B cell (primary cell): ENCODE results near the gene SLC30A3. TPM values are rescaled to one million over a fixed set of nuclear protein-coding genes. Genes with fewer than 3 reads are reported as not detected.
A peak's percentile ranks its signal among the peaks of the same experiment; 100 is the strongest.

ENCODE experiments used
- ATAC-seq: fragments of 200-7000 bp; cut with Tn5 transposase; one replicate; pipeline ENCODE4 v1.10.0; 2021; ENCODE audit warnings: low read depth, mild to moderate bottlenecking, moderate number of reproducible peaks, moderate library complexity
- CTCF ChIA-PET: fragments of 350-600 bp; sonication (Branson Sonifier 250); formaldehyde crosslinking; loops from one replicate; lab custom pipeline; 2021; ENCODE audit warnings: antibody characterized with exemption, inconsistent platforms; lab: Charles Lee
- POLR2A ChIA-PET: fragments of 350-600 bp; sonication (Branson Sonifier 250); formaldehyde crosslinking; loops from one replicate; lab custom pipeline; 2021; ENCODE audit warnings: antibody characterized with exemption; lab: Charles Lee
- DNase-seq: peaks from one replicate; pipeline ENCODE4 v3.0.0; 2013
- H2AFZ ChIP-seq: 2 replicates; pipeline ENCODE4 v1.6.1; 2012; ENCODE audit warnings: mild to moderate bottlenecking, low read depth, low read length; ENCODE audit not compliant: insufficient read depth, poor library complexity, severe bottlenecking
- H3K27ac ChIP-seq, 2 donors: 1 replicate in 1 of 2; 2 replicates in 1 of 2; pipeline ENCODE4 v1.5.1; 2012 to 2013; ENCODE audit warnings: low read length in 2 of 2, mild to moderate bottlenecking in 2 of 2, moderate library complexity in 1 of 2
- H3K27me3 ChIP-seq, 4 experiments: fragments of 200-600 bp in 1 of 4; sonication (generic) in 1 of 4; replicated peaks in 1 of 4; 1 replicate in 2 of 4; 2 replicates in 2 of 4; pipeline versions ENCODE4 v1.6.1 to v1.7.0; 2013 to 2016; ENCODE audit warnings: low read length in 3 of 4, mild to moderate bottlenecking in 2 of 4, mixed read lengths in 1 of 4, moderate library complexity in 1 of 4; ENCODE audit not compliant: insufficient read depth in 4 of 4, control insufficient read depth in 3 of 4; ENCODE audit errors: control extremely low read depth in 1 of 4
- H3K36me3 ChIP-seq, 2 experiments: replicated peaks in 1 of 2; 1 replicate in 1 of 2; 2 replicates in 1 of 2; pipeline versions ENCODE4 v1.6.1 to v1.7.1; 2013; ENCODE audit warnings: low read length in 1 of 2; ENCODE audit not compliant: insufficient read depth in 2 of 2, control insufficient read depth in 1 of 2; ENCODE audit errors: control extremely low read depth in 1 of 2, extremely low read depth in 1 of 2
- H3K4me1 ChIP-seq, 2 donors: fragments of 200-600 bp in 1 of 2; sonication (generic) in 1 of 2; 1 replicate in 1 of 2; 2 replicates in 1 of 2; pipeline versions ENCODE4 v1.5.1 to v1.6.1; 2013 to 2017; ENCODE audit warnings: low read length in 2 of 2; ENCODE audit not compliant: control insufficient read depth in 2 of 2, insufficient read depth in 2 of 2
- H3K4me2 ChIP-seq: replicated peaks from 2 replicates; pipeline ENCODE3; 2012; ENCODE audit warnings: mild to moderate bottlenecking, low read depth, low read length; ENCODE audit not compliant: poor library complexity, severe bottlenecking
- H3K4me3 ChIP-seq, 5 experiments: fragments of 200-600 bp in 1 of 5; sonication (generic) in 1 of 5; 1 replicate in 3 of 5; 2 replicates in 2 of 5; pipeline versions ENCODE4 v1.5.1 to v1.7.0; 2011 to 2016; ENCODE audit warnings: low read length in 4 of 5, mild to moderate bottlenecking in 4 of 5, low read depth in 2 of 5, control low read depth in 1 of 5, moderate library complexity in 1 of 5; ENCODE audit not compliant: insufficient read depth in 1 of 5; ENCODE audit errors: control extremely low read depth in 1 of 5, extremely low read depth in 1 of 5
- H3K79me2 ChIP-seq: fragments of 200-600 bp; sonication (generic); one replicate; pipeline ENCODE4 v1.6.0; 2016; ENCODE audit warnings: low read length; ENCODE audit not compliant: control insufficient read depth, insufficient read depth
- H3K9ac ChIP-seq: fragments of 200-600 bp; sonication (generic); 2 replicates; pipeline ENCODE4 v1.6.1; 2017; ENCODE audit warnings: mild to moderate bottlenecking, low read length, moderate library complexity
- H3K9me3 ChIP-seq, 3 donors: one replicate each; pipeline versions ENCODE4 v1.6.1 to v1.7.1; 2013; ENCODE audit warnings: low read length in 2 of 3; ENCODE audit not compliant: control insufficient read depth in 2 of 3, insufficient read depth in 1 of 3; ENCODE audit errors: control extremely low read depth in 1 of 3
- H4K20me1 ChIP-seq: 2 replicates; pipeline ENCODE4 v1.6.0; 2012; ENCODE audit warnings: mild to moderate bottlenecking, low read length; ENCODE audit not compliant: insufficient read depth, control insufficient read depth, poor library complexity, severe bottlenecking
- H3K27ac Mint-ChIP-seq: one replicate; pipeline ENCODE4 v1.8.0; 2021; ENCODE audit warnings: mixed read lengths
- H3K27me3 Mint-ChIP-seq: one replicate; pipeline ENCODE4 v1.8.0; 2021; ENCODE audit warnings: mixed read lengths
- H3K4me1 Mint-ChIP-seq: one replicate; pipeline ENCODE4 v1.8.0; 2021; ENCODE audit warnings: mixed read lengths
- H3K4me3 Mint-ChIP-seq: one replicate; pipeline ENCODE4 v1.8.0; 2021; ENCODE audit warnings: mixed read lengths
- H3K9me3 Mint-ChIP-seq: one replicate; pipeline ENCODE4 v1.8.0; 2022; ENCODE audit warnings: mixed read lengths; ENCODE audit not compliant: insufficient read depth
- CTCF ChIP-seq: fragments of 200-600 bp; IDR thresholded peaks from one replicate; pipeline ENCODE4 v1.8.0; 2022; ENCODE audit warnings: antibody characterized with exemption, mild to moderate bottlenecking
- EZH2 ChIP-seq: IDR thresholded peaks from 2 replicates; pipeline ENCODE4 v1.6.1; 2012; ENCODE audit warnings: borderline replicate concordance, low read depth, mild to moderate bottlenecking, moderate library complexity, low read length; ENCODE audit not compliant: insufficient read depth, poor library complexity, severe bottlenecking
- WGBS: methylation state at CpG from one replicate; pipeline ENCODE4 v1.1.5; 2013; ENCODE audit warnings: missing lambda C conversion rate; ENCODE audit not compliant: insufficient coverage; 5-methylcytosine and 5-hydroxymethylcytosine counted together
- intact Hi-C: fragments of 100-400 bp; cut with micrococcal nuclease; formaldehyde crosslinking; loops from one replicate; pipeline ENCODE4 v1.10.0; 2022
- polyA plus RNA-seq: library from polyadenylated mRNA; depleted of rRNA; stranded (reverse); fragments of >200 nt; gene quantifications from 2 replicates; pipeline ENCODE4 v1.2.3, GENCODE V29; 2012
- total RNA-seq, 2 donors: library from RNA; stranded (reverse); fragments of 120-200 nt in 1 of 2; gene quantifications; 1 replicate in 1 of 2; 2 replicates in 1 of 2; pipeline versions ENCODE4 v1.2.3 to v1.2.4, GENCODE V29; 2013 to 2022

SLC30A3 gene
- total and polyA plus RNA-seq, 2 donors (not counting 1 experiment from before 2014, with no cell fraction given): 0.09 TPM; not detected in 1

- intact Hi-C loops: no loop called here
- Histone ChIP-seq H3K79me2 (no peaks in the 10 kb centered on the region), H3K4me2 (no peak overlapping the region), H2AFZ (no peak overlapping the region), H3K9me3 (peaks cover 0 to 4% (median 0%) of the 10 kb centered on the region in 3 donors), H3K27me3 (peaks cover 0 to 42% (median 12%) of the 10 kb centered on the region in 4 experiments), H3K4me1 (peaks cover 0 to 5% of the 10 kb centered on the region in 2 donors), H3K27ac (no peak overlapping the region), H4K20me1 (no peaks in the 10 kb centered on the region), H3K4me3 (no peak overlapping the region), H3K36me3 (no peaks in the 10 kb centered on the region), H3K9ac (no peak overlapping the region)
- no peak overlapping the region for H3K4me3 Mint-ChIP-seq
- H3K9me3 Mint-ChIP-seq: no peaks in the 10 kb centered on the region
- WGBS: 77% methylated on average over 9 of the region's 13 CpGs
- ChIA-PET CTCF (interaction anchor here (0.9 to 1.9 kb wide), 2 partner anchors 28 to 59 kb away, joined by 3 to 10 read pairs; no protein-coding TSS in a partner anchor), POLR2A (no interaction called here)
- ATAC-seq: no peak
- DNase-seq: no peak
- peaks cover 51% of the 10 kb centered on the region for H3K27me3 Mint-ChIP-seq
- H3K4me1 Mint-ChIP-seq: no peaks in the 10 kb centered on the region
- TF ChIP-seq EZH2: no peak
- no peak for TF ChIP-seq CTCF
- H3K27ac Mint-ChIP-seq: no peak overlapping the region
These were observed 11.1 kb downstream of the SLC30A3 start for GRCh38 chr2:27251766-27252165.

GRCh38 chr2:27250652-27251379 is 12.0 kb downstream of the SLC30A3 start:
- Histone ChIP-seq H3K27me3 (peaks cover 0 to 32% (median 9%) of the 10 kb centered on the region in 4 experiments), H3K4me3 (no peak overlapping the region), H3K9me3 (peaks cover 0 to 4% (median 0%) of the 10 kb centered on the region in 3 donors), H3K27ac (no peak overlapping the region), H3K9ac (no peak overlapping the region), H3K4me2 (peak overlapping the region; percentile 28), H3K79me2 (no peaks in the 10 kb centered on the region), H4K20me1 (no peaks in the 10 kb centered on the region), H2AFZ (no peak overlapping the region), H3K36me3 (no peaks in the 10 kb centered on the region), H3K4me1 (peaks cover 0 to 5% of the 10 kb centered on the region in 2 donors)
- DNase-seq (no peak), ATAC-seq (no peak)
- no peak overlapping the region for H3K27ac Mint-ChIP-seq
- CTCF ChIA-PET: interaction anchor here (0.6 to 1.9 kb wide), 3 partner anchors 29 to 94 kb away, joined by 3 to 10 read pairs (median 3); no protein-coding TSS in a partner anchor
- H3K4me1 Mint-ChIP-seq: no peaks in the 10 kb centered on the region
- 66% methylated on average over 9 of the region's 13 CpGs for WGBS
- POLR2A ChIA-PET: no interaction called here
- intact Hi-C loops: loop anchor here (1.0 kb wide), 1 partner anchor 52 kb away; no protein-coding TSS in a partner anchor
- H3K4me3 Mint-ChIP-seq: no peak overlapping the region
- no peak for TF ChIP-seq CTCF
- TF ChIP-seq EZH2: no peak
- H3K27me3 Mint-ChIP-seq: peaks cover 44% of the 10 kb centered on the region
- no peaks in the 10 kb centered on the region for H3K9me3 Mint-ChIP-seq
